GM23338 (cell line): ENCODE results near the gene APOBEC3B. TPM values are rescaled to one million over a fixed set of nuclear protein-coding genes. Genes with fewer than 3 reads are reported as not detected.

Experiments used
- ATAC-seq: fragments of 200-7000 bp; cut with Tn5 transposase; 3 replicates; pipeline ENCODE4 v1.9.1; 2020
- DNase-seq: peaks from one replicate; pipeline ENCODE4 v3.0.0-alpha.2; 2015; ENCODE audit warnings: low spot score
- H2AFZ ChIP-seq: fragments of 200-600 bp; sonication (generic); 2 replicates; pipeline ENCODE4 v1.8.0; 2016; ENCODE audit warnings: antibody characterized with exemption, mild to moderate bottlenecking, moderate library complexity
- H3F3A ChIP-seq: fragments of 200-600 bp; sonication (generic); replicated peaks from 2 replicates; pipeline ENCODE4 v1.8.0; 2017; ENCODE audit warnings: antibody characterized with exemption, mixed run types, low read depth
- H3K27ac ChIP-seq: fragments of 200-600 bp; sonication (generic); 2 replicates; pipeline ENCODE4 v1.6.1; 2016; ENCODE audit warnings: low read depth
- H3K27me3 ChIP-seq: fragments of 200-600 bp; sonication (generic); 2 replicates; pipeline ENCODE4 v1.8.0; 2016; ENCODE audit warnings: mild to moderate bottlenecking, mixed run types, moderate library complexity; ENCODE audit not compliant: insufficient read depth
- H3K36me3 ChIP-seq: fragments of 200-600 bp; sonication (generic); 2 replicates; pipeline ENCODE4 v1.8.0; 2016; ENCODE audit warnings: mild to moderate bottlenecking; ENCODE audit not compliant: insufficient read depth
- H3K4me1 ChIP-seq: fragments of 200-600 bp; sonication (generic); 2 replicates; pipeline ENCODE4 v1.8.0; 2016; ENCODE audit warnings: mild to moderate bottlenecking, moderate library complexity; ENCODE audit not compliant: insufficient read depth
- H3K4me2 ChIP-seq: fragments of 200-600 bp; sonication (generic); 2 replicates; pipeline ENCODE4 v1.7.1; 2017; ENCODE audit warnings: mixed run types
- H3K4me3 ChIP-seq: fragments of 200-600 bp; sonication (generic); 2 replicates; pipeline ENCODE4 v1.6.1; 2016; ENCODE audit warnings: mixed run types
- H3K79me2 ChIP-seq: fragments of 200-600 bp; sonication (generic); replicated peaks from 2 replicates; pipeline ENCODE4 v1.8.0; 2017; ENCODE audit warnings: mild to moderate bottlenecking; ENCODE audit not compliant: insufficient read depth
- H3K9me2 ChIP-seq: fragments of 200-600 bp; sonication (generic); 2 replicates; pipeline ENCODE4 v1.8.0; 2017; ENCODE audit not compliant: insufficient read depth
- H4K20me1 ChIP-seq: fragments of 200-600 bp; sonication (generic); replicated peaks from 2 replicates; pipeline ENCODE4 v1.8.0; 2017; ENCODE audit warnings: mild to moderate bottlenecking; ENCODE audit not compliant: insufficient read depth
- H3K27ac Mint-ChIP-seq: 2 replicates; pipeline ENCODE4 v1.8.0; 2020; ENCODE audit warnings: inconsistent platforms, mild to moderate bottlenecking, moderate library complexity, mixed read lengths
- H3K27me3 Mint-ChIP-seq: 3 replicates; pipeline ENCODE4 v1.8.0; 2022; ENCODE audit warnings: low read depth, mild to moderate bottlenecking, moderate library complexity, mixed read lengths, inconsistent platforms; ENCODE audit not compliant: insufficient read depth, poor library complexity
- H3K36me3 Mint-ChIP-seq: 3 replicates; pipeline ENCODE4 v1.8.0; 2021; ENCODE audit warnings: low read depth, mild to moderate bottlenecking, inconsistent platforms, moderate library complexity, mixed read lengths
- H3K4me1 Mint-ChIP-seq: 3 replicates; pipeline ENCODE4 v1.8.0; 2020; ENCODE audit warnings: mild to moderate bottlenecking, inconsistent platforms, mixed read lengths
- H3K4me3 Mint-ChIP-seq: 3 replicates; pipeline ENCODE4 v1.8.0; 2021; ENCODE audit warnings: moderate library complexity, mild to moderate bottlenecking, inconsistent platforms, mixed read lengths
- H3K9me3 Mint-ChIP-seq: 3 replicates; pipeline ENCODE4 v1.8.0; 2020; ENCODE audit warnings: moderate library complexity, mild to moderate bottlenecking, inconsistent platforms, mixed read lengths
- CREB1 ChIP-seq: fragments of 250-450 bp; sonication (Bioruptor Pico); IDR thresholded peaks from 2 replicates; pipeline ENCODE4 v1.5.0; 2020; ENCODE audit warnings: low read depth, mild to moderate bottlenecking, moderate library complexity
- CTCF ChIP-seq, 2 experiments: fragments of 200-600 bp in 1 of 2; sonication (generic) in 1 of 2; conservative IDR thresholded peaks; 2 replicates each; pipeline versions ENCODE4 v1.5.1 to v1.6.1; 2016 to 2017; ENCODE audit warnings: antibody characterized with exemption in 2 of 2, low read depth in 2 of 2, mild to moderate bottlenecking in 2 of 2, moderate library complexity in 1 of 2
- ETS1 ChIP-seq: IDR thresholded peaks from 2 replicates; pipeline ENCODE4 v1.6.1; 2016; ENCODE audit warnings: antibody characterized with exemption
- EZH2 ChIP-seq: fragments of 200-600 bp; sonication (generic); IDR thresholded peaks from one replicate; pipeline ENCODE4 v1.8.0; 2017; ENCODE audit warnings: antibody characterized with exemption, mild to moderate bottlenecking, low read depth; ENCODE audit not compliant: unreplicated experiment
- EZH2phosphoT487 ChIP-seq: fragments of 200-600 bp; sonication (generic); IDR thresholded peaks from one replicate; pipeline ENCODE4 v1.8.1; 2018; ENCODE audit warnings: antibody characterized with exemption; ENCODE audit not compliant: unreplicated experiment
- JUNB ChIP-seq: IDR thresholded peaks from one replicate; pipeline ENCODE4 v1.6.1; 2016; ENCODE audit warnings: antibody characterized with exemption; ENCODE audit not compliant: unreplicated experiment
- NANOG ChIP-seq: IDR thresholded peaks from 2 replicates; pipeline ENCODE4 v1.6.1; 2016; ENCODE audit warnings: antibody characterized with exemption, borderline replicate concordance
- POLR2AphosphoS5 ChIP-seq: IDR thresholded peaks from 2 replicates; pipeline ENCODE4 v1.6.1; 2016; ENCODE audit warnings: antibody characterized with exemption, low read depth
- REST ChIP-seq: IDR thresholded peaks from one replicate; pipeline ENCODE4 v1.6.1; 2018; ENCODE audit warnings: antibody characterized with exemption; ENCODE audit not compliant: unreplicated experiment
- STAT1 ChIP-seq: IDR thresholded peaks from one replicate; pipeline ENCODE4 v1.6.1; 2016; ENCODE audit warnings: antibody characterized with exemption; ENCODE audit not compliant: unreplicated experiment
- ZNF114 ChIP-seq: fragments of 250-450 bp; sonication (Bioruptor Pico); IDR thresholded peaks from 2 replicates; pipeline ENCODE4 v1.5.0; 2020; ENCODE audit warnings: mild to moderate bottlenecking, moderate library complexity
- ZNF331 ChIP-seq: fragments of 250-450 bp; sonication (Bioruptor Pico); IDR thresholded peaks from 2 replicates; pipeline ENCODE4 v1.5.0; 2020; ENCODE audit warnings: low read depth, mild to moderate bottlenecking, moderate library complexity
- ZNF462 ChIP-seq: fragments of 250-450 bp; sonication (Bioruptor Pico); IDR thresholded peaks from 2 replicates; pipeline ENCODE4 v1.5.0; 2020; ENCODE audit warnings: mild to moderate bottlenecking, moderate library complexity
- polyA plus RNA-seq: library from polyadenylated mRNA; unstranded; fragments of >200 nt; fragmentation: Nextera tagmentation; extraction: Ambion mirVana; gene quantifications from 2 replicates; pipeline ENCODE4 v1.2.1, GENCODE V29; 2016
- total RNA-seq: library from RNA; depleted of rRNA; stranded (reverse); fragments of >200 nt; shearing (Covaris generic); gene quantifications from 2 replicates; pipeline ENCODE4 v1.2.3, GENCODE V29; 2014

Gene APOBEC3B
- total and polyA plus RNA-seq, 2 experiments from 2014 or later: 7.0 to 9.2 TPM

GRCh38 chr22:38948181-38948940 lies 33.8 kb upstream of the APOBEC3B start:
- peaks cover 3% of the 10 kb centered on the region; the same call in 1 of the 2 replicates for H4K20me1 ChIP-seq
- Mint-ChIP-seq H3K36me3 (no peaks in the 10 kb centered on the region), H3K4me3 (no peak overlapping the region), H3K9me3 (no peaks in the 10 kb centered on the region), H3K27me3 (peaks cover 7% of the 10 kb centered on the region), H3K4me1 (peaks cover 10% of the 10 kb centered on the region), H3K27ac (no peak overlapping the region)
- H3K27ac ChIP-seq: no peak overlapping the region
- H3K36me3 ChIP-seq: no peaks in the 10 kb centered on the region
- no peaks in the 10 kb centered on the region for H3K79me2 ChIP-seq
- H2AFZ ChIP-seq: no peak overlapping the region
- no peak overlapping the region for H3K4me3 ChIP-seq
- no peak for DNase-seq
- H3K4me2 ChIP-seq: no peak overlapping the region
- H3F3A ChIP-seq: no peaks in the 10 kb centered on the region
- no peaks in the 10 kb centered on the region for H3K27me3 ChIP-seq
- TF ChIP-seq ZNF114 (CRISPR knock-in tag) (no peak), NANOG (no peak), JUNB (no peak), EZH2 (no peak), CREB1 (CRISPR knock-in tag) (no peak), ZNF331 (CRISPR knock-in tag) (no peak), ZNF462 (CRISPR knock-in tag) (no peak), ETS1 (no peak), REST (no peak), EZH2phosphoT487 (no peak), CTCF (conservative IDR thresholded peaks at IDR 0.05; ENCODE audit: low read depth in 2 of 2) (no peak), POLR2AphosphoS5 (no peak), STAT1 (no peak)
- no peak for ATAC-seq
- no peaks in the 10 kb centered on the region; the same call in 1 of the 2 replicates for H3K4me1 ChIP-seq
- no peaks in the 10 kb centered on the region for H3K9me2 ChIP-seq
